Mesendoderm (in vitro differentiated cells): Measurements from ENCODE around the gene WBP2NL.
A peak's percentile ranks its signal among the peaks of the same experiment; 100 is the strongest.

ENCODE experiments used
- DNase-seq: peaks from one replicate; pipeline ENCODE4 v3.0.0; 2013
- H2AK5ac ChIP-seq: 2 replicates; pipeline ENCODE4 v1.6.1; 2013; ENCODE audit warnings: low read length, inconsistent platforms
- H2BK120ac ChIP-seq: 2 replicates; pipeline ENCODE4 v1.6.1; 2013; ENCODE audit warnings: low read depth, mild to moderate bottlenecking, low read length, moderate library complexity, mixed read lengths
- H2BK15ac ChIP-seq: replicated peaks from 2 replicates; pipeline ENCODE4 v1.6.1; 2013; ENCODE audit warnings: low read depth, mild to moderate bottlenecking, moderate library complexity
- H2BK5ac ChIP-seq: 2 replicates; pipeline ENCODE4 v1.6.1; 2013; ENCODE audit warnings: low read length, inconsistent platforms
- H3K18ac ChIP-seq: 2 replicates; pipeline ENCODE4 v1.6.1; 2013; ENCODE audit warnings: mild to moderate bottlenecking, low read length, mixed read lengths
- H3K23ac ChIP-seq: one replicate; pipeline ENCODE4 v1.6.1; 2013; ENCODE audit warnings: low read length
- H3K27ac ChIP-seq: 2 replicates; pipeline ENCODE4 v1.5.1; 2013; ENCODE audit warnings: low read depth, mild to moderate bottlenecking, inconsistent platforms, low read length, moderate library complexity
- H3K27me3 ChIP-seq: 2 replicates; pipeline ENCODE4 v1.6.1; 2013; ENCODE audit warnings: low read length, control low read depth, mild to moderate bottlenecking, inconsistent platforms; ENCODE audit not compliant: insufficient read depth, poor library complexity
- H3K36me3 ChIP-seq: 2 replicates; pipeline ENCODE4 v1.6.1; 2013; ENCODE audit warnings: low read length, inconsistent platforms; ENCODE audit not compliant: control insufficient read depth, insufficient read depth
- H3K4ac ChIP-seq: one replicate; pipeline ENCODE4 v1.6.1; 2013; ENCODE audit warnings: low read depth, mild to moderate bottlenecking, low read length, moderate library complexity
- H3K4me1 ChIP-seq: 2 replicates; pipeline ENCODE4 v1.6.1; 2013; ENCODE audit warnings: low read depth, low read length, inconsistent platforms; ENCODE audit not compliant: control insufficient read depth
- H3K4me2 ChIP-seq: 2 replicates; pipeline ENCODE4 v1.6.1; 2013; ENCODE audit warnings: low read length
- H3K4me3 ChIP-seq: 2 replicates; pipeline ENCODE4 v1.5.1; 2013; ENCODE audit warnings: mild to moderate bottlenecking, low read length
- H3K56ac ChIP-seq: one replicate; pipeline ENCODE4 v1.6.1; 2013; ENCODE audit warnings: low read length
- H3K79me1 ChIP-seq: 2 replicates; pipeline ENCODE4 v1.6.1; 2013; ENCODE audit warnings: low read length, inconsistent platforms
- H3K79me2 ChIP-seq: 2 replicates; pipeline ENCODE4 v1.6.1; 2013; ENCODE audit warnings: mild to moderate bottlenecking, low read length; ENCODE audit not compliant: control insufficient read depth, insufficient read depth
- H3K9ac ChIP-seq: 2 replicates; pipeline ENCODE4 v1.6.1; 2013; ENCODE audit warnings: low read length, inconsistent platforms
- H4K5ac ChIP-seq: one replicate; pipeline ENCODE4 v1.6.1; 2013; ENCODE audit warnings: low read length
- H4K8ac ChIP-seq: one replicate; pipeline ENCODE4 v1.6.1; 2013; ENCODE audit warnings: low read depth, mild to moderate bottlenecking, control low read depth, low read length, moderate library complexity
- WGBS: extraction: QIAGEN DNeasy Blood & Tissue Kit; methylation state at CpG from one replicate; pipeline ENCODE4 v1.1.7; 2013; ENCODE audit warnings: low lambda C conversion rate, missing lambda C conversion rate; ENCODE audit not compliant: insufficient coverage; ENCODE audit errors: extremely low coverage; 5-methylcytosine and 5-hydroxymethylcytosine counted together

WBP2NL gene

DNA sequence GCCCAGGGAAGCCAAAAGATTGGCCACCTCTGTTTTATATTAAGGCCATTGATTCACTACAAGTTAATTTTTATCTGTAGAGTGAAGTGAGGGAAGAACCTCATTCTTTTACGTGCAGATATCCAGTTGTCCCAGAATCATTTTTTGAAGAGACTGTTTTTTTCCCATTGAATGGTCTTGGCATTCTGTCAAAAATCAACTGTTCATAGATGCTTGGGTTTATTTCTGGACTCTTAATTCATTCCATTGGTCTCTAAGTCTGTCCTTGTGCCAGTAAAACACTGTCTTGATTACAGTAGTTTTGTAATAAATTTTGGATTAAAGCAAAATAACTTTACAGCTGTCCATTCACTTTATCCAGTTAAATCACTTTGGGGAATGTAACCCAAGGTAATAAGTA is 26.8 kb downstream of the WBP2NL start:
- H3K4me3 ChIP-seq: no peak overlapping the region
- H3K79me2 ChIP-seq: no peaks in the 10 kb centered on the region
- H3K79me1 ChIP-seq: no peaks in the 10 kb centered on the region
- no peak overlapping the region for H3K18ac ChIP-seq
- no peak overlapping the region for H2AK5ac ChIP-seq
- H4K8ac ChIP-seq: no peak overlapping the region
- no peak overlapping the region for H3K4me2 ChIP-seq
- no peaks in the 10 kb centered on the region for H3K36me3 ChIP-seq
- no peak overlapping the region for H3K56ac ChIP-seq
- H2BK15ac ChIP-seq: no peak overlapping the region
- H3K27me3 ChIP-seq: no peaks in the 10 kb centered on the region
- H3K9ac ChIP-seq: no peak overlapping the region
- H2BK5ac ChIP-seq: no peak overlapping the region
- no peak overlapping the region for H3K27ac ChIP-seq
- H3K23ac ChIP-seq: no peak overlapping the region
- H2BK120ac ChIP-seq: no peak overlapping the region
- no peak overlapping the region for H3K4ac ChIP-seq
- H4K5ac ChIP-seq: no peak overlapping the region
- WGBS: no CpG with 5 or more reads among the region's 1 CpG
- H3K4me1 ChIP-seq: no peaks in the 10 kb centered on the region
- DNase-seq: no peak

DNA sequence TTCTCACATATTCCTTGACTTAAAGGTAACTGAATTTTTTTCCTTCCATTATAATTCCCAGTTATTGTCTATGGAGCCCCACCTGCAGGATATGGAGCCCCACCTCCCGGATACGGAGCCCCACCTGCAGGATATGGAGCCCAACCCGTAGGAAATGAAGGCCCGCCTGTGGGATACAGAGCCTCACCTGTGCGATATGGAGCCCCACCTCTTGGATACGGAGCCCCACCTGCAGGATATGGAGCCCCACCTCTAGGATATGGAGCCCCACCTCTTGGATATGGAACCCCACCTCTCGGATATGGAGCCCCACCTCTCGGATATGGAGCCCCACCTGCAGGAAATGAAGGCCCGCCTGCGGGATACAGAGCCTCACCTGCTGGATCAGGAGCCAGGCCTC is 28.1 kb downstream of the WBP2NL start:
- no peak overlapping the region for H3K4ac ChIP-seq
- WGBS: no CpG with 5 or more reads among the region's 10 CpGs
- no peak overlapping the region for H3K4me3 ChIP-seq
- no peak overlapping the region for H4K5ac ChIP-seq
- no peak overlapping the region for H3K18ac ChIP-seq
- H3K36me3 ChIP-seq: no peaks in the 10 kb centered on the region
- H2AK5ac ChIP-seq: no peak overlapping the region
- no peaks in the 10 kb centered on the region for H3K79me2 ChIP-seq
- H3K23ac ChIP-seq: no peak overlapping the region
- H3K4me2 ChIP-seq: no peak overlapping the region
- H3K56ac ChIP-seq: no peak overlapping the region
- H2BK15ac ChIP-seq: no peak overlapping the region
- H4K8ac ChIP-seq: no peak overlapping the region
- no peak for DNase-seq
- no peaks in the 10 kb centered on the region for H3K4me1 ChIP-seq
- no peak overlapping the region for H2BK5ac ChIP-seq
- no peak overlapping the region for H2BK120ac ChIP-seq
- peaks cover 3% of the 10 kb centered on the region for H3K27me3 ChIP-seq
- no peak overlapping the region for H3K9ac ChIP-seq
- no peak overlapping the region for H3K27ac ChIP-seq
- no peaks in the 10 kb centered on the region for H3K79me1 ChIP-seq

DNA sequence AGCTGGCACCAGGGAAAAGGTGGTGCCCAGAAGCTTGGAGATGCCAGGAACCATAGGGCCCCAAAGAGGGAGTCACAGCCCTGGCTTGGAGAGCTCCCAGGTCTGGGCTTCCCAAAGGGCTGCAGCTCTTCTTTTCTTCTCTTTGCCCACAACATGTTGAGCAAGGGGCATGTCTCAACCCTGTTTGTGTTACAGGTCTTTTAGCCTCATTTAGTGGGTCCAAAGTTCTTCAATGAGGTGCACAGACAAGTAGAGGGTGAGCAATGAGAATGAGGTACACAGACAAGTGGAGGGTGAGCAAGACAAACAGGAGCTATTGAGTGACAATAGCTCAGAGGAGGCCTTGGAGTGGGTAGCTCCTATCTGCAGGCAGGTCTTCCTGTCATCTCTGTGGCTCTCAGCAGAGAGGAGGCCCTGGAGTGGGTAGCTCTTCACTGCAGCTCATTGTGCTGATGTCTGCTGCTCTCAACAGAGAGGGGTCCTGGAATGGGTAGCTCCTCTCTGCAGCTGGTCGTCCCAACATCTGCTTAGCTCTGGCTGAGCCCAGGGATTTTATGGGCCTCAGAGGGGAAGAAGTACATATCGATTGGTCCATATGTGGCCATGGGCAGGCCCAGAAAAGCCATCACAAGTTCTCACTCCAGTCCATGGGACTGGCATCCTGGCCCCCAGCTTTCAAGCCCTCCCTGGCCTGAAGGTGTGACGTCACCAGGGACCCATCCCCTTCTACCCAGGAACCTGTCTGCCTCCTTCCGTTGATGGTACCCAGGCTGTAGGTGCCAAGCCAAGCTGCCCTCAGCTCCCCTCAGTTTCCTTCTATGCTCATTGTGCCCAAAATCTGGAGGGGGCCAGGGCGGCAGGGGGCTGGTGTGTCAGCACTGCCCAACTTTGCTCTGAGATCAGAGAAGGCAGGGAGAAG is 34.9 kb downstream of the WBP2NL start:
- no peaks in the 10 kb centered on the region for H3K79me2 ChIP-seq
- no peak overlapping the region for H3K4ac ChIP-seq
- no peaks in the 10 kb centered on the region for H3K4me1 ChIP-seq
- no peak overlapping the region for H3K18ac ChIP-seq
- no peak overlapping the region for H4K5ac ChIP-seq
- no peaks in the 10 kb centered on the region for H3K79me1 ChIP-seq
- H4K8ac ChIP-seq: no peak overlapping the region
- no peak overlapping the region for H3K9ac ChIP-seq
- H2AK5ac ChIP-seq: no peak overlapping the region
- no peaks in the 10 kb centered on the region for H3K36me3 ChIP-seq
- H2BK120ac ChIP-seq: no peak overlapping the region
- H3K4me3 ChIP-seq: no peak overlapping the region
- H2BK5ac ChIP-seq: no peak overlapping the region
- no peak overlapping the region for H3K56ac ChIP-seq
- no peak overlapping the region for H3K27ac ChIP-seq
- no CpG with 5 or more reads among the region's 5 CpGs for WGBS
- no peak overlapping the region for H3K4me2 ChIP-seq
- H3K27me3 ChIP-seq: peaks cover 3% of the 10 kb centered on the region
- no peak overlapping the region for H2BK15ac ChIP-seq
- peak; percentile 4 for DNase-seq
- H3K23ac ChIP-seq: no peak overlapping the region

DNA sequence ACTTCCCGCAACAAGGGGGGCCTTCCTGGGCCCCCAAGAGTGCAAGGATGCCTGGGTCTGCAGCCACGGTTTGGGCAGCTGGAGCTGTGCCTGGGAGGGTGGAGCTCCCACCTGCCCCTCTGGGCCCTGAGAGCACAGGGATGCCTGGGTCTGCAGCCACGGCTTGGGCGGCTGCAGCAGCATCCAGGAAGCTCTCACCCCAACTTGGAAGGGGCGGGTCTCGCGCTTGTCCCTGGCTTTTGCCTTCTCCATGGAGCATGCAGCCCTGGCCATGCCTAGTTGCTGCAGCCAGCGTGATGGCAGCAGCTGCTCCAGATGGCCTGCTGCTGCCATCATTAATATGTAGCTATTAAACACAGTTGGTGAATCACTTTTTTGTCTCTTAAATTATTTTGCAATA is 36.7 kb downstream of the WBP2NL start:
- Histone ChIP-seq H3K79me1 (no peaks in the 10 kb centered on the region), H3K9ac (no peak overlapping the region), H3K36me3 (no peaks in the 10 kb centered on the region), H3K27me3 (peaks cover 3% of the 10 kb centered on the region), H3K4me3 (no peak overlapping the region), H3K56ac (no peak overlapping the region), H2BK5ac (no peak overlapping the region), H3K23ac (no peak overlapping the region), H4K5ac (no peak overlapping the region), H3K4ac (no peak overlapping the region), H2BK15ac (no peak overlapping the region), H2BK120ac (no peak overlapping the region), H3K27ac (no peak overlapping the region), H4K8ac (no peak overlapping the region), H2AK5ac (no peak overlapping the region), H3K79me2 (no peaks in the 10 kb centered on the region), H3K4me2 (no peak overlapping the region), H3K4me1 (no peaks in the 10 kb centered on the region), H3K18ac (no peak overlapping the region)
- WGBS: no CpG with 5 or more reads among the region's 8 CpGs
- DNase-seq: no peak

DNA sequence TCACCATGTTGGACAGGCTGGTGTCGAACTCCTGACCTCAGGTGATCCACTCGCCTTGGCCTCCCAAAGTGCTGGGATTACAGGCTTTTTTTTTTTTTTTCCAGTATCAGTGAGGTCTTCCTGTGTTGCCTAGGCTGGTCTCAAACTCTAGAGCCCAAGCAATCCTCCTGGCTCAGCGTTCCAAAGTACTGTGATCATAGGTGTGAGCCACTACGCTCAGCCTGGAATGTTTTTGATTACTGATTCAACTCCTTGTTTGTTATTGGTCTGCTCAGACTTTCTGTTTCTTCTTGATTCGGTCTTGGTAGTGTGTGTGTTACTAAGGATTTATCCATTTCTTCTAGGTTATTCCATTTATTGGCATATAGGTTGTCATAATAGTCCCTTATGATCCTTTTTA is 40.7 kb downstream of the WBP2NL start:
- Histone ChIP-seq H3K56ac (no peak overlapping the region), H3K9ac (no peak overlapping the region), H4K5ac (no peak overlapping the region), H2BK5ac (no peak overlapping the region), H3K23ac (no peak overlapping the region), H3K27ac (no peak overlapping the region), H3K4me3 (no peak overlapping the region), H3K36me3 (no peaks in the 10 kb centered on the region), H4K8ac (no peak overlapping the region), H3K79me2 (no peaks in the 10 kb centered on the region), H3K27me3 (no peaks in the 10 kb centered on the region), H3K18ac (no peak overlapping the region), H3K4ac (no peak overlapping the region), H3K4me2 (no peak overlapping the region), H2AK5ac (no peak overlapping the region), H2BK15ac (no peak overlapping the region), H2BK120ac (no peak overlapping the region), H3K79me1 (no peaks in the 10 kb centered on the region), H3K4me1 (no peaks in the 10 kb centered on the region)
- no peak for DNase-seq
- no CpG with 5 or more reads among the region's 5 CpGs for WGBS

DNA sequence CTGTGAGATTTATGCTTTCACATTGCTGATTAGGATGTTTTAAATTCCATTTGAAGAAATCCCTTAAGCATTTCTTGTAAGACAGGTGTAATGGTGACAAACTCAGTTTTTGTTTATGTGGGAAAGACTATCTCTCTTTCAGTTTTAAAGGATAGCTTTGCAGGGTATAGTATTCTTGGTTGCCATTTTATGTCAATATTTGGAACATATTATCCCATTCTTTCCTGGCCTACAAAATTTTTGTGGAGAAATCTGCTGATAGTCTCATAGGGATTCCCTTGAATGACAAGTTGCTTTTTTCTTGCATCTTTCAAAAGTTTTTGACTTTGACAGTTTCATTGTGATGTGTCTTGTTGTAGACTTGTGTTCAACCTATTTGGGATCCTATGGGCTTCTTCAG is 43.2 kb downstream of the WBP2NL start:
- Histone ChIP-seq H4K5ac (no peak overlapping the region), H3K79me2 (no peaks in the 10 kb centered on the region), H3K79me1 (no peaks in the 10 kb centered on the region), H4K8ac (no peak overlapping the region), H3K4me1 (no peaks in the 10 kb centered on the region), H3K27me3 (no peaks in the 10 kb centered on the region), H3K4me2 (no peak overlapping the region), H3K9ac (no peak overlapping the region), H3K4me3 (no peak overlapping the region), H2BK5ac (no peak overlapping the region), H3K23ac (no peak overlapping the region), H3K27ac (no peak overlapping the region), H3K4ac (no peak overlapping the region), H3K18ac (no peak overlapping the region), H3K36me3 (no peaks in the 10 kb centered on the region), H2AK5ac (no peak overlapping the region), H2BK120ac (no peak overlapping the region), H2BK15ac (no peak overlapping the region), H3K56ac (no peak overlapping the region)
- no peak for DNase-seq
